ENCODE results near the gene TMEM165.
"Not testable (repeated sequence)": the region's sequence is repeated elsewhere in the genome, so short reads cannot be mapped to it uniquely, and the experiment has no call there.

TMEM165 gene

GRCh38 chr4:55395529-55396307 is at the start of gene TMEM165:
Gene TMEM165 (plus strand): TSS chr4:55395957. CDS start chr4:55396190, 233 bp downstream.
- DNase-seq (ENCODE audit: low spot score) = peak; percentile 88

GRCh38 chr4:55345980-55346850 is 49.5 kb upstream of the TMEM165 start, which contains the start of gene SRD5A3:
Gene SRD5A3 (plus strand): TSS chr4:55346242. CDS start chr4:55346337, 95 bp downstream.
- peak; percentile 71 for DNase-seq (ENCODE audit: low spot score)

- DNase-seq (ENCODE audit: low spot score) = no peak
Observed at GRCh38 chr4:55346851-55347255, 48.9 kb upstream of the TMEM165 start.

GRCh38 chr4:55347610-55348228 is 48.0 kb upstream of the TMEM165 start:
- DNase-seq (ENCODE audit: low spot score) = no peak

GRCh38 chr4:55348466-55348865 is 47.3 kb upstream of the TMEM165 start:
- no peak for DNase-seq (ENCODE audit: low spot score)

GRCh38 chr4:55350870-55351269 is 44.9 kb upstream of the TMEM165 start:
- DNase-seq (ENCODE audit: low spot score) = not testable (repeated sequence)

- DNase-seq (ENCODE audit: low spot score) = no peak
Observed at GRCh38 chr4:55351824-55352223, 43.9 kb upstream of the TMEM165 start.

- no peak for DNase-seq (ENCODE audit: low spot score)
Observed at GRCh38 chr4:55352726-55353125, 43.0 kb upstream of the TMEM165 start.

GRCh38 chr4:55353228-55353747 is 42.5 kb upstream of the TMEM165 start:
- not testable (repeated sequence) for DNase-seq (ENCODE audit: low spot score)

- DNase-seq (ENCODE audit: low spot score) = no peak
Observed at GRCh38 chr4:55354648-55355047, 41.1 kb upstream of the TMEM165 start.

GRCh38 chr4:55355555-55355954 is 40.2 kb upstream of the TMEM165 start:
- no peak for DNase-seq (ENCODE audit: low spot score)

- no peak for DNase-seq (ENCODE audit: low spot score)
Observed at GRCh38 chr4:55356991-55357461, 38.7 kb upstream of the TMEM165 start.

- DNase-seq (ENCODE audit: low spot score) = no peak
Observed at GRCh38 chr4:55358246-55358645, 37.5 kb upstream of the TMEM165 start.

GRCh38 chr4:55358668-55359067 is 37.1 kb upstream of the TMEM165 start:
- DNase-seq (ENCODE audit: low spot score) = no peak

GRCh38 chr4:55359397-55359916 is 36.3 kb upstream of the TMEM165 start:
- no peak for DNase-seq (ENCODE audit: low spot score)

GRCh38 chr4:55362938-55363337 is 32.8 kb upstream of the TMEM165 start:
- not testable (repeated sequence) for DNase-seq (ENCODE audit: low spot score)

GRCh38 chr4:55363691-55364351 is 31.9 kb upstream of the TMEM165 start:
- DNase-seq (ENCODE audit: low spot score) = no peak

- no peak for DNase-seq (ENCODE audit: low spot score)
Observed at GRCh38 chr4:55364691-55365344, 30.9 kb upstream of the TMEM165 start.

GRCh38 chr4:55365345-55365728 is 30.4 kb upstream of the TMEM165 start:
- no peak for DNase-seq (ENCODE audit: low spot score)

- DNase-seq (ENCODE audit: low spot score) = no peak
Observed at GRCh38 chr4:55366621-55367020, 29.1 kb upstream of the TMEM165 start.
